CD4-positive, alpha-beta T cell (primary cell): ENCODE results near the gene ZNF280C. TPM values are rescaled to one million over a fixed set of nuclear protein-coding genes. Genes with fewer than 3 reads are reported as not detected.

Source experiments
- ATAC-seq: fragments of 200-7000 bp; cut with Tn5 transposase; one replicate; pipeline ENCODE4 v1.10.0; 2022; ENCODE audit warnings: mild to moderate bottlenecking; ENCODE audit not compliant: poor library complexity
- CTCF ChIA-PET: fragments of 350-600 bp; sonication (Branson Sonifier 250); formaldehyde crosslinking; loops from one replicate; lab custom pipeline; 2021; ENCODE audit warnings: antibody characterized with exemption, inconsistent platforms; lab: Charles Lee
- POLR2A ChIA-PET: fragments of 350-600 bp; sonication (Branson Sonifier 250); formaldehyde crosslinking; loops from one replicate; lab custom pipeline; 2021; ENCODE audit warnings: antibody characterized with exemption, inconsistent platforms; lab: Charles Lee
- DNase-seq, 14 experiments: peaks; one replicate each; pipeline ENCODE4 v3.0.0-alpha.2; 2013 to 2020; ENCODE audit warnings: mixed read lengths in 2 of 14
- H3K27ac ChIP-seq, 2 donors: one replicate each; pipeline versions ENCODE4 v1.5.1 to v1.7.0; 2013; ENCODE audit warnings: low read length in 2 of 2, low read depth in 1 of 2, mild to moderate bottlenecking in 1 of 2
- H3K27me3 ChIP-seq, 2 experiments: 1 replicate in 1 of 2; 2 replicates in 1 of 2; pipeline versions ENCODE4 v1.6.1 to v1.7.0; 2013; ENCODE audit warnings: low read length in 2 of 2, control low read depth in 1 of 2, mild to moderate bottlenecking in 1 of 2, moderate library complexity in 1 of 2; ENCODE audit not compliant: insufficient read depth in 2 of 2, control insufficient read depth in 1 of 2
- H3K36me3 ChIP-seq: one replicate; pipeline ENCODE4 v1.6.1; 2013; ENCODE audit warnings: low read length, control low read depth; ENCODE audit not compliant: insufficient read depth
- H3K4me1 ChIP-seq: one replicate; pipeline ENCODE4 v1.6.1; 2013; ENCODE audit warnings: low read length, control low read depth; ENCODE audit not compliant: insufficient read depth
- H3K4me3 ChIP-seq: one replicate; pipeline ENCODE4 v1.5.1; 2013; ENCODE audit warnings: mild to moderate bottlenecking, low read length, moderate library complexity
- H3K9me3 ChIP-seq, 2 experiments: 1 replicate in 1 of 2; 2 replicates in 1 of 2; pipeline versions ENCODE4 v1.6.1 to v1.7.0; 2013; ENCODE audit warnings: low read length in 2 of 2, mild to moderate bottlenecking in 2 of 2, control low read depth in 1 of 2, moderate library complexity in 1 of 2; ENCODE audit not compliant: control insufficient read depth in 1 of 2, insufficient read depth in 1 of 2
- H3K27ac Mint-ChIP-seq: one replicate; pipeline ENCODE4 v1.8.0; 2020; ENCODE audit warnings: mixed read lengths
- H3K27me3 Mint-ChIP-seq: one replicate; pipeline ENCODE4 v1.8.0; 2021; ENCODE audit warnings: mixed read lengths
- H3K36me3 Mint-ChIP-seq: one replicate; pipeline ENCODE4 v1.8.0; 2021; ENCODE audit warnings: low read depth, mixed read lengths
- H3K4me1 Mint-ChIP-seq: one replicate; pipeline ENCODE4 v1.8.0; 2021; ENCODE audit warnings: low read depth, mixed read lengths
- H3K4me3 Mint-ChIP-seq: one replicate; pipeline ENCODE4 v1.8.0; 2020; ENCODE audit warnings: mild to moderate bottlenecking, mixed read lengths
- H3K9me3 Mint-ChIP-seq: one replicate; pipeline ENCODE4 v1.8.0; 2020; ENCODE audit warnings: mixed read lengths
- CTCF ChIP-seq: fragments of 200-600 bp; IDR thresholded peaks from one replicate; pipeline ENCODE4 v1.8.0; 2022; ENCODE audit warnings: antibody characterized with exemption, mild to moderate bottlenecking
- intact Hi-C, 2 experiments: fragments of 100-400 bp; cut with DNase I in 1 of 2; cut with micrococcal nuclease in 1 of 2; formaldehyde crosslinking; loops; one replicate each; pipeline versions ENCODE4 v1.15.1 to v1.9.0; 2023 to 2025; cut with DNase I, micrococcal nuclease
- total RNA-seq, 174 experiments: library from RNA in 2 of 174; stranded (reverse) in 2 of 174; gene quantifications; one replicate each; pipeline ENCODE4 v1.2.3 and lab custom pipeline; 2021 to 2026

The ZNF280C gene
- total RNA-seq, 2 experiments from 2014 or later: 3.7 to 4.2 TPM

GRCh38 chrX:130212371-130212770 is 56.3 kb downstream of the ZNF280C start:
- ChIA-PET CTCF (no interaction called here), POLR2A (no interaction called here)
- no peak for DNase-seq
- H3K4me3 ChIP-seq: no peak overlapping the region
- intact Hi-C loops: no loop called here
- H3K4me3 Mint-ChIP-seq: no peak overlapping the region
- no peak for ATAC-seq
- no peaks in the 10 kb centered on the region for H3K27me3 Mint-ChIP-seq
- H3K27ac ChIP-seq: no peak overlapping the region
- H3K36me3 ChIP-seq: peaks cover 13% of the 10 kb centered on the region
- no peaks in the 10 kb centered on the region for H3K27me3 ChIP-seq
- H3K9me3 Mint-ChIP-seq: no peaks in the 10 kb centered on the region
- H3K4me1 Mint-ChIP-seq: no peaks in the 10 kb centered on the region
- no peak for TF ChIP-seq CTCF
- peaks cover 46% of the 10 kb centered on the region for H3K36me3 Mint-ChIP-seq
- no peaks in the 10 kb centered on the region for H3K9me3 ChIP-seq
- H3K27ac Mint-ChIP-seq: no peak overlapping the region
- no peaks in the 10 kb centered on the region for H3K4me1 ChIP-seq

- intact Hi-C loops: no loop called here
- Histone ChIP-seq H3K27ac (no peak overlapping the region), H3K9me3 (no peaks in the 10 kb centered on the region), H3K27me3 (no peaks in the 10 kb centered on the region), H3K4me1 (no peaks in the 10 kb centered on the region), H3K36me3 (peaks cover 13% of the 10 kb centered on the region), H3K4me3 (no peak overlapping the region)
- ATAC-seq (no peak), DNase-seq (no peak)
- TF ChIP-seq CTCF: no peak
- peaks cover 41% of the 10 kb centered on the region for H3K36me3 Mint-ChIP-seq
- H3K27me3 Mint-ChIP-seq: no peaks in the 10 kb centered on the region
- ChIA-PET POLR2A (no interaction called here), CTCF (interaction anchor here (0.5 kb wide), 1 partner anchor 7 kb away, joined by 4 read pairs; no protein-coding TSS in a partner anchor)
- no peak overlapping the region for H3K4me3 Mint-ChIP-seq
- H3K27ac Mint-ChIP-seq: no peak overlapping the region
- H3K4me1 Mint-ChIP-seq: no peaks in the 10 kb centered on the region
- H3K9me3 Mint-ChIP-seq: no peaks in the 10 kb centered on the region
Measured at GRCh38 chrX:130211415-130212186, 57.1 kb downstream of the ZNF280C start.

- ChIA-PET POLR2A (no interaction called here), CTCF (no interaction called here)
- DNase-seq (no peak), ATAC-seq (no peak)
- Histone ChIP-seq H3K9me3 (no peaks in the 10 kb centered on the region), H3K36me3 (peaks cover 6% of the 10 kb centered on the region), H3K4me1 (no peaks in the 10 kb centered on the region), H3K27ac (no peak overlapping the region), H3K4me3 (no peak overlapping the region), H3K27me3 (no peaks in the 10 kb centered on the region)
- peaks cover 11% of the 10 kb centered on the region for H3K36me3 Mint-ChIP-seq
- H3K9me3 Mint-ChIP-seq: no peaks in the 10 kb centered on the region
- H3K4me3 Mint-ChIP-seq: no peak overlapping the region
- intact Hi-C loops: no loop called here
- no peak overlapping the region for H3K27ac Mint-ChIP-seq
- no peaks in the 10 kb centered on the region for H3K4me1 Mint-ChIP-seq
- no peaks in the 10 kb centered on the region for H3K27me3 Mint-ChIP-seq
- TF ChIP-seq CTCF: no peak
Measured at GRCh38 chrX:130204647-130205046, 64.1 kb downstream of the ZNF280C start.
